Measurements from ENCODE around the gene CCNL2. TPM values are rescaled to one million over a fixed set of nuclear protein-coding genes. Genes with fewer than 3 reads are reported as not detected.

Gene CCNL2
- total and polyA plus RNA-seq, 8 donors = 33.4 to 739 (median 277) TPM

GRCh38 chr1:1425753-1426495 lies 26.8 kb upstream of the CCNL2 start:
- 41 to 46% (median 42%) methylated on average over 4 to 33 of the region's 33 CpGs for WGBS, 5 donors
- peaks cover 21 to 47% (median 36%) of the 10 kb centered on the region in 4 donors for H3K4me1 ChIP-seq

GRCh38 chr1:1425426-1425752 lies 26.3 kb upstream of the CCNL2 start:
- peaks cover 0 to 40% (median 4%) of the 10 kb centered on the region in 3 donors for H3K27me3 ChIP-seq
- no peak for DNase-seq
- no peaks in the 10 kb centered on the region for H3K36me3 ChIP-seq
- intact Hi-C loops (cut with DNase I; ENCODE audit: low total_unique reads) = no loop called here
- peaks cover 20 to 47% (median 36%) of the 10 kb centered on the region in 4 donors for H3K4me1 ChIP-seq
- H3K27ac ChIP-seq = no peak overlapping the region
- no peak for TF ChIP-seq CTCF (IDR thresholded peaks at IDR 0.05)
- H3K9me3 ChIP-seq = no peaks in the 10 kb centered on the region
- H3K4me3 ChIP-seq = no peak overlapping the region
- 72 to 86% (median 85%) methylated on average over 6 to 12 of the region's 12 CpGs for WGBS, 5 donors

More at GRCh38 chr1:1425753-1426495, 26.8 kb upstream of the CCNL2 start:
- H3K27ac ChIP-seq = peak overlapping the region in 3 of 5 donors; percentile 19 to 83 (median 39)
- peak in 1 of 2 donors; percentile 30 for DNase-seq
- intact Hi-C loops (cut with DNase I; ENCODE audit: low total_unique reads) = no loop called here
- H3K9me3 ChIP-seq = no peaks in the 10 kb centered on the region
- peaks cover 0 to 35% (median 4%) of the 10 kb centered on the region in 3 donors for H3K27me3 ChIP-seq
- TF ChIP-seq CTCF (IDR thresholded peaks at IDR 0.05) (no peak), POLR2AphosphoS5 (IDR thresholded peaks at IDR 0.05) (no peak), POLR2A (IDR thresholded peaks at IDR 0.05) (no peak), EP300 (IDR thresholded peaks at IDR 0.05) (no peak)
- H3K36me3 ChIP-seq = no peaks in the 10 kb centered on the region
- no peak overlapping the region for H3K4me3 ChIP-seq

GRCh38 chr1:1424707-1425106 lies 25.6 kb upstream of the CCNL2 start:
- peaks cover 0 to 42% (median 4%) of the 10 kb centered on the region in 3 donors for H3K27me3 ChIP-seq
- intact Hi-C loops (cut with DNase I; ENCODE audit: low total_unique reads) = no loop called here
- H3K4me3 ChIP-seq = no peak overlapping the region
- H3K36me3 ChIP-seq = no peaks in the 10 kb centered on the region
- TF ChIP-seq POLR2A (IDR thresholded peaks at IDR 0.05) = no peak
- no peak for TF ChIP-seq CTCF (IDR thresholded peaks at IDR 0.05)
- TF ChIP-seq POLR2AphosphoS5 (IDR thresholded peaks at IDR 0.05) = no peak
- no peak for TF ChIP-seq EP300 (IDR thresholded peaks at IDR 0.05)
- no peaks in the 10 kb centered on the region for H3K9me3 ChIP-seq
- H3K4me1 ChIP-seq = peaks cover 16 to 43% (median 33%) of the 10 kb centered on the region in 4 donors
- no peak overlapping the region for H3K27ac ChIP-seq
- 78 to 93% (median 84%) methylated on average over 15 of the region's 15 CpGs for WGBS, 5 donors
- DNase-seq = no peak

GRCh38 chr1:1423245-1423597 lies 24.1 kb upstream of the CCNL2 start:
- no peak for DNase-seq
- Histone ChIP-seq H3K4me1 (peaks cover 15 to 49% (median 41%) of the 10 kb centered on the region in 4 donors), H3K27ac (peak overlapping the region in 1 of 5 donors; percentile 24), H3K27me3 (peaks cover 0 to 40% (median 4%) of the 10 kb centered on the region in 3 donors), H3K9me3 (no peaks in the 10 kb centered on the region), H3K4me3 (no peak overlapping the region), H3K36me3 (no peaks in the 10 kb centered on the region)
- intact Hi-C loops (cut with DNase I; ENCODE audit: low total_unique reads) = no loop called here
- no peak for TF ChIP-seq POLR2AphosphoS5 (IDR thresholded peaks at IDR 0.05)
- TF ChIP-seq CTCF (IDR thresholded peaks at IDR 0.05) = no peak
- no peak for TF ChIP-seq POLR2A (IDR thresholded peaks at IDR 0.05)
- no peak for TF ChIP-seq EP300 (IDR thresholded peaks at IDR 0.05)
- whole genome bisulfite sequencing, 5 donors = 76 to 93% (median 88%) methylated on average over 7 of the region's 7 CpGs
